CD14-positive monocyte (primary cell): ENCODE measurements around the gene WNT2. TPM values are rescaled to one million over a fixed set of nuclear protein-coding genes. Genes with fewer than 3 reads are reported as not detected.

ENCODE experiments used
- DNase-seq, 3 donors: peaks; one replicate each; pipeline ENCODE4 v3.0.0-alpha.2; 2011 to 2022
- H2AFZ ChIP-seq: 2 replicates; pipeline ENCODE4 v1.6.0; 2012; ENCODE audit warnings: mild to moderate bottlenecking, low read depth, low read length, inconsistent platforms; ENCODE audit not compliant: insufficient read depth, poor library complexity, severe bottlenecking
- H3K27ac ChIP-seq, 2 donors: 1 replicate in 1 of 2; 2 replicates in 1 of 2; pipeline ENCODE4 v1.5.1; 2012 to 2013; ENCODE audit warnings: low read length in 2 of 2, control low read depth in 1 of 2, inconsistent platforms in 1 of 2, low read depth in 1 of 2, mild to moderate bottlenecking in 1 of 2
- H3K27me3 ChIP-seq, 2 donors: one replicate each; pipeline versions ENCODE4 v1.6.0 to v1.6.1; 2011 to 2013; ENCODE audit warnings: low read length in 2 of 2; ENCODE audit not compliant: control insufficient read depth in 2 of 2, insufficient read depth in 2 of 2
- H3K36me3 ChIP-seq, 2 donors: replicated peaks in 1 of 2; 1 replicate in 1 of 2; 2 replicates in 1 of 2; pipeline versions ENCODE4 v1.5.1 to v1.6.1; 2012 to 2013; ENCODE audit warnings: low read length in 2 of 2, control low read depth in 1 of 2, inconsistent platforms in 1 of 2, mild to moderate bottlenecking in 1 of 2; ENCODE audit not compliant: insufficient read depth in 2 of 2, control insufficient read depth in 1 of 2
- H3K4me1 ChIP-seq, 2 donors: 1 replicate in 1 of 2; 2 replicates in 1 of 2; pipeline versions ENCODE4 v1.5.1 to v1.6.1; 2012 to 2013; ENCODE audit warnings: low read length in 2 of 2, control low read depth in 1 of 2, inconsistent platforms in 1 of 2, mild to moderate bottlenecking in 1 of 2, moderate library complexity in 1 of 2; ENCODE audit not compliant: insufficient read depth in 2 of 2, control insufficient read depth in 1 of 2
- H3K4me2 ChIP-seq: replicated peaks from 2 replicates; pipeline ENCODE3; 2012; ENCODE audit warnings: low read length, moderate library complexity, mild to moderate bottlenecking; ENCODE audit not compliant: poor library complexity, severe bottlenecking; ENCODE audit errors: extremely low read depth
- H3K4me3 ChIP-seq, 3 experiments: fragments of 200-600 bp in 1 of 3; sonication (generic) in 1 of 3; replicated peaks in 1 of 3; 1 replicate in 2 of 3; 2 replicates in 1 of 3; pipeline ENCODE4 v1.5.1; 2011 to 2013; ENCODE audit warnings: low read length in 3 of 3, mild to moderate bottlenecking in 3 of 3, control low read depth in 2 of 3, low read depth in 2 of 3, inconsistent platforms in 1 of 3, moderate library complexity in 1 of 3
- H3K79me2 ChIP-seq: 2 replicates; pipeline ENCODE4 v1.6.0; 2012; ENCODE audit warnings: mild to moderate bottlenecking, control low read depth, inconsistent platforms, low read length, moderate library complexity; ENCODE audit not compliant: insufficient read depth
- H3K9ac ChIP-seq: 2 replicates; pipeline ENCODE4 v1.6.0; 2017; ENCODE audit warnings: low read length, mild to moderate bottlenecking; ENCODE audit not compliant: insufficient read depth, poor library complexity, severe bottlenecking
- H3K9me3 ChIP-seq, 2 donors: replicated peaks in 1 of 2; 1 replicate in 1 of 2; 2 replicates in 1 of 2; pipeline versions ENCODE4 v1.5.1 to v1.6.1; 2012 to 2013; ENCODE audit warnings: low read length in 2 of 2, control low read depth in 1 of 2; ENCODE audit not compliant: control insufficient read depth in 1 of 2, insufficient read depth in 1 of 2
- H4K20me1 ChIP-seq: 2 replicates; pipeline ENCODE4 v1.6.0; 2012; ENCODE audit warnings: mild to moderate bottlenecking, low read length, control low read depth, moderate library complexity; ENCODE audit not compliant: insufficient read depth
- H3K27ac Mint-ChIP-seq, 7 donors: one replicate each; pipeline ENCODE4 v1.8.0; 2020; ENCODE audit warnings: mild to moderate bottlenecking in 7 of 7, mixed read lengths in 7 of 7, moderate library complexity in 6 of 7, inconsistent platforms in 2 of 7
- H3K27me3 Mint-ChIP-seq, 3 donors: one replicate each; pipeline ENCODE4 v1.8.0; 2021 to 2022; ENCODE audit warnings: low read depth in 3 of 3, mild to moderate bottlenecking in 3 of 3, mixed read lengths in 3 of 3, moderate library complexity in 3 of 3, inconsistent platforms in 1 of 3
- H3K36me3 Mint-ChIP-seq, 2 donors: one replicate each; pipeline ENCODE4 v1.8.0; 2020; ENCODE audit warnings: mixed read lengths in 2 of 2, inconsistent platforms in 1 of 2, mild to moderate bottlenecking in 1 of 2
- H3K4me1 Mint-ChIP-seq: one replicate; pipeline ENCODE4 v1.8.0; 2020; ENCODE audit warnings: mild to moderate bottlenecking, mixed read lengths
- H3K4me3 Mint-ChIP-seq, 2 donors: one replicate each; pipeline ENCODE4 v1.8.0; 2020; ENCODE audit warnings: mild to moderate bottlenecking in 2 of 2, mixed read lengths in 2 of 2, moderate library complexity in 1 of 2
- H3K9me3 Mint-ChIP-seq, 7 donors: one replicate each; pipeline ENCODE4 v1.8.0; 2020 to 2022; ENCODE audit warnings: mixed read lengths in 7 of 7, mild to moderate bottlenecking in 6 of 7, moderate library complexity in 6 of 7, inconsistent platforms in 2 of 7
- CTCF ChIP-seq: fragments of 200-600 bp; IDR thresholded peaks from one replicate; pipeline ENCODE4 v1.8.0; 2022; ENCODE audit warnings: antibody characterized with exemption, mild to moderate bottlenecking
- WGBS: methylation state at CpG from one replicate; pipeline ENCODE4 v1.1.5; 2013; ENCODE audit warnings: missing lambda C conversion rate; ENCODE audit not compliant: insufficient coverage; 5-methylcytosine and 5-hydroxymethylcytosine counted together
- intact Hi-C, 2 donors: fragments of 100-400 bp; cut with micrococcal nuclease; formaldehyde crosslinking; loops; one replicate each; pipeline versions ENCODE4 v1.15.0 to v1.15.1; 2023
- polyA plus RNA-seq, 3 donors: library from polyadenylated mRNA; depleted of rRNA in 1 of 3; unstranded in 2 of 3; stranded (reverse) in 1 of 3; fragments of 300-500 nt in 2 of 3; fragments of >200 nt in 1 of 3; fragmentation: Illumina TruSeq in 2 of 3; gene quantifications; 1 replicate in 2 of 3; 2 replicates in 1 of 3; pipeline ENCODE4 v1.2.3, GENCODE V29; 2012 to 2021

The WNT2 gene
- polyA plus RNA-seq, 3 donors, result not detected

- H3K4me1 ChIP-seq, result no peaks in the 10 kb centered on the region
- WGBS, result 86% methylated on average over 1 of the region's 7 CpGs
- TF ChIP-seq CTCF, result no peak
Measured at GRCh38 chr7:117238937-117239336, 83.9 kb downstream of the WNT2 start.

GRCh38 chr7:117238472-117238871, 84.4 kb downstream of the WNT2 start:
- H3K27me3 ChIP-seq, result no peaks in the 10 kb centered on the region
- no peak overlapping the region for H3K9ac ChIP-seq
- no peaks in the 10 kb centered on the region for H3K79me2 ChIP-seq
- no peak overlapping the region for H3K27ac ChIP-seq
- intact Hi-C loops, result no loop called here
- Mint-ChIP-seq H3K9me3 (peaks cover 0 to 4% (median 2%) of the 10 kb centered on the region in 7 donors), H3K27ac (no peak overlapping the region), H3K4me3 (no peak overlapping the region), H3K4me1 (no peaks in the 10 kb centered on the region), H3K27me3 (peaks cover 0 to 8% (median 2%) of the 10 kb centered on the region in 3 donors), H3K36me3 (no peaks in the 10 kb centered on the region)
- no peaks in the 10 kb centered on the region for H3K9me3 ChIP-seq
- no peak overlapping the region for H3K4me3 ChIP-seq
- H2AFZ ChIP-seq, result no peak overlapping the region
- no peaks in the 10 kb centered on the region for H3K4me1 ChIP-seq
- DNase-seq, result no peak
- no peaks in the 10 kb centered on the region for H4K20me1 ChIP-seq
- 90% methylated on average over 3 of the region's 7 CpGs for WGBS
- no peak overlapping the region for H3K4me2 ChIP-seq
- no peak for TF ChIP-seq CTCF
- no peaks in the 10 kb centered on the region for H3K36me3 ChIP-seq

More at GRCh38 chr7:117238937-117239336, 83.9 kb downstream of the WNT2 start:
- no peak overlapping the region for H3K4me2 ChIP-seq
- H3K9me3 ChIP-seq, result no peaks in the 10 kb centered on the region
- no peaks in the 10 kb centered on the region for H4K20me1 ChIP-seq
- H3K27me3 ChIP-seq, result no peaks in the 10 kb centered on the region
- DNase-seq, result no peak
- H3K36me3 ChIP-seq, result no peaks in the 10 kb centered on the region
- H3K9ac ChIP-seq, result no peak overlapping the region
- H2AFZ ChIP-seq, result no peak overlapping the region
- Mint-ChIP-seq H3K36me3 (no peaks in the 10 kb centered on the region), H3K27me3 (peaks cover 0 to 8% (median 2%) of the 10 kb centered on the region in 3 donors), H3K27ac (no peak overlapping the region), H3K4me1 (no peaks in the 10 kb centered on the region), H3K4me3 (no peak overlapping the region), H3K9me3 (peaks cover 0 to 7% (median 0%) of the 10 kb centered on the region in 7 donors)
- intact Hi-C loops, result no loop called here
- H3K4me3 ChIP-seq, result no peak overlapping the region
- no peaks in the 10 kb centered on the region for H3K79me2 ChIP-seq
- H3K27ac ChIP-seq, result no peak overlapping the region
